Stimulated activated CD8-positive, alpha-beta memory T cell treated with anti-CD3 and anti-CD28 coated beads, Interleukin-4, amount 100 ng/mL, for 1 hour (primary cell): ENCODE data around the gene KLF1.
A peak's percentile ranks its signal among the peaks of the same experiment; 100 is the strongest.
"Not testable (repeated sequence)": the region's sequence is repeated elsewhere in the genome, so short reads cannot be mapped to it uniquely, and the experiment has no call there.

Experiments used
- DNase-seq, 2 donors: peaks; one replicate each; pipeline ENCODE4 v3.0.0-alpha.2; 2020; ENCODE audit warnings: low read depth in 2 of 2, low spot score in 1 of 2

The KLF1 gene

GRCh38 chr19:12886969-12887747 is at the start of gene KLF1:
Gene KLF1, minus strand, starts transcription at chr19:12887201. Its CDS starts 61 bp downstream, at chr19:12887140.
- no peak for DNase-seq

GRCh38 chr19:12936582-12936981 is 49.6 kb upstream of the KLF1 start:
- no peak for DNase-seq

GRCh38 chr19:12935071-12935470 is 48.1 kb upstream of the KLF1 start:
- DNase-seq = no peak

GRCh38 chr19:12933287-12934072 is 46.5 kb upstream of the KLF1 start, which contains the start of gene FARSA:
Gene FARSA, minus strand, starts transcription at chr19:12933711. Its CDS starts 15 bp downstream, at chr19:12933696.
- DNase-seq = peak; percentile 62 to 80

- DNase-seq = no peak
Observed at GRCh38 chr19:12932392-12933286, 45.6 kb upstream of the KLF1 start.

- DNase-seq = no peak
Observed at GRCh38 chr19:12930002-12930645, 43.1 kb upstream of the KLF1 start.

- no peak for DNase-seq
Observed at GRCh38 chr19:12924621-12925310, 37.8 kb upstream of the KLF1 start.

GRCh38 chr19:12922959-12923358 is 36.0 kb upstream of the KLF1 start:
- DNase-seq = no peak

- no peak for DNase-seq
Observed at GRCh38 chr19:12921047-12921446, 34.0 kb upstream of the KLF1 start.

GRCh38 chr19:12918253-12918652 is 31.3 kb upstream of the KLF1 start:
- no peak for DNase-seq

GRCh38 chr19:12915860-12916259 is 28.9 kb upstream of the KLF1 start:
- not testable (repeated sequence) for DNase-seq

- peak in 1 of 2 donors; percentile 20 for DNase-seq
Observed at GRCh38 chr19:12913851-12914690, 27.1 kb upstream of the KLF1 start.

- no peak for DNase-seq
Observed at GRCh38 chr19:12913011-12913561, 26.1 kb upstream of the KLF1 start.

- no peak for DNase-seq
Observed at GRCh38 chr19:12912571-12912970, 25.6 kb upstream of the KLF1 start.

GRCh38 chr19:12907166-12907565 is 20.2 kb upstream of the KLF1 start:
- DNase-seq = no peak

GRCh38 chr19:12899891-12900518 is 13.0 kb upstream of the KLF1 start:
- no peak for DNase-seq

GRCh38 chr19:12896460-12896859 is 9.5 kb upstream of the KLF1 start:
- no peak for DNase-seq

GRCh38 chr19:12893582-12893981 is 6.6 kb upstream of the KLF1 start:
- DNase-seq = no peak
